ENCODE measurements around the gene CDC20B. TPM values are rescaled to one million over a fixed set of nuclear protein-coding genes. Genes with fewer than 3 reads are reported as not detected.

CDC20B gene
- polyA plus RNA-seq, 1 of the 3 experiments (the other 2 are of a cell fraction) = 0.03 TPM

DNA sequence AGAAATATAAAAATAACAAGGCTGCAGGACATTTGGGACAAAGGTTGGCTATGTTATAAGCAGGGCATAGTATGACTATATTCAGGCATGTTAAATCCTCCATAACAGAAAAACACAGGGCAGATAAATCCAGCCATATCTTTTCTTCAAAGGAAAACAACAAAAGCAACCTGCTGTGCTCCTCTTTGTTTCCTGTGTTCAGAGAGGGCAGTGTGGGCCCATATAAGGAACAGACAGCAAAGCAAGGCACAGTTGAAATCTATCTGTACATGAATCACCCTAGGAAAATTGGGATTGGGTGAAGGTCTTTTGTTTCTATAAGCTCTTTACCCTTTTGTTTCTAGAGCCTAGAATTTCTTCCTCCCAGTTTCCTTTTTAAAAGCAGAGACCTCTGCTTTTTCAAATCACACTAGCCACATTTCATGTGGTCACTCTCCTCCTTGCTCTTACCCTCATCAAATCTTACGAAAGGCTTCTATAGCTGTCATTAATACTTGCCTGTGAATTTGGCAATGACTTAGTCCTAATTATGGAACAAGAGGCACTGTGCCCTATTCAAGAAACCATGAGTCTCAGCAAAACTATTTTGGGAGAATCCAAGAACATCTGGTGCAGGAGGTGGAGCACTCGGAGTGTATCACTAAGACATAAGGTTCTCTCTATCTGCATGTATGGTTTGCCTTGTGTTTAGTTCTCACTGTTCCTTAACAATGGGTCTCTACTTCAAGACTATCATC lies 68.8 kb downstream of the CDC20B start:
- H3K4me3 ChIP-seq (ENCODE audit: low read depth in 2 of 2, low read length in 1 of 2) = no peak overlapping the region
- H3K27me3 ChIP-seq (ENCODE audit: insufficient read depth) = no peaks in the 10 kb centered on the region; the same call in 1 of the 2 replicates
- no peak overlapping the region for H3K9ac ChIP-seq
- ChIA-PET POLR2A (no interaction called here), CTCF (interaction anchor here (0.9 to 1.0 kb wide), 2 partner anchors 42 to 199 kb away, joined by 3 read pairs; no protein-coding TSS in a partner anchor)
- H4K20me1 ChIP-seq (ENCODE audit: insufficient read depth) = no peaks in the 10 kb centered on the region
- H2AFZ ChIP-seq (ENCODE audit: low read depth) = no peak overlapping the region
- H3F3A ChIP-seq (replicated peaks; ENCODE audit: insufficient read depth) = no peaks in the 10 kb centered on the region
- WGBS (ENCODE audit: low lambda C conversion rate) = 4% methylated on average over 2 of the region's 2 CpGs
- H3K4me2 ChIP-seq = no peak overlapping the region
- H3K9me2 ChIP-seq = no peaks in the 10 kb centered on the region
- no peak overlapping the region for H3K27ac ChIP-seq (ENCODE audit: low read depth in 2 of 2, low read length in 1 of 2)
- H3K36me3 ChIP-seq (replicated peaks in 1 of 2; ENCODE audit: control insufficient read depth in 1 of 2, insufficient read depth in 2 of 2, low read length in 1 of 2) = no peaks in the 10 kb centered on the region
- no peaks in the 10 kb centered on the region; a peak in 1 of 4 replicates for H3K4me1 ChIP-seq (ENCODE audit: control insufficient read depth in 1 of 2, insufficient read depth in 2 of 2, low read depth in 1 of 2, low read length in 1 of 2)
- no peak for DNase-seq
- H3K79me2 ChIP-seq (ENCODE audit: insufficient read depth) = no peaks in the 10 kb centered on the region
- TF ChIP-seq NRF1 (IDR thresholded peaks at IDR 0.05; ENCODE audit: low read depth, low read length) = no peak
- TF ChIP-seq, protein P1, sequence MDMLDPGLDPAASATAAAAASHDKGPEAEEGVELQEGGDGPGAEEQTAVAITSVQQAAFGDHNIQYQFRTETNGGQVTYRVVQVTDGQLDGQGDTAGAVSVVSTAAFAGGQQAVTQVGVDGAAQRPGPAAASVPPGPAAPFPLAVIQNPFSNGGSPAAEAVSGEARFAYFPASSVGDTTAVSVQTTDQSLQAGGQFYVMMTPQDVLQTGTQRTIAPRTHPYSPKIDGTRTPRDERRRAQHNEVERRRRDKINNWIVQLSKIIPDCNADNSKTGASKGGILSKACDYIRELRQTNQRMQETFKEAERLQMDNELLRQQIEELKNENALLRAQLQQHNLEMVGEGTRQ (IDR thresholded peaks at IDR 0.05; ENCODE audit: borderline replicate concordance, low read depth, low read length) = no peak
- TF ChIP-seq CHD2 (IDR thresholded peaks at IDR 0.05; ENCODE audit: low read length, partially characterized antibody) = no peak
- no peak for TF ChIP-seq ELF1 (IDR thresholded peaks at IDR 0.05)
- TF ChIP-seq, protein P2, sequence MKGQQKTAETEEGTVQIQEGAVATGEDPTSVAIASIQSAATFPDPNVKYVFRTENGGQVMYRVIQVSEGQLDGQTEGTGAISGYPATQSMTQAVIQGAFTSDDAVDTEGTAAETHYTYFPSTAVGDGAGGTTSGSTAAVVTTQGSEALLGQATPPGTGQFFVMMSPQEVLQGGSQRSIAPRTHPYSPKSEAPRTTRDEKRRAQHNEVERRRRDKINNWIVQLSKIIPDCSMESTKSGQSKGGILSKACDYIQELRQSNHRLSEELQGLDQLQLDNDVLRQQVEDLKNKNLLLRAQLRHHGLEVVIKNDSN (IDR thresholded peaks at IDR 0.05; ENCODE audit: borderline replicate concordance, low read depth) = no peak
- no peak for TF ChIP-seq SIN3A (IDR thresholded peaks at IDR 0.05; ENCODE audit: borderline replicate concordance, low read depth, low read length)
- no peak for TF ChIP-seq EP300 (IDR thresholded peaks at IDR 0.05; ENCODE audit: borderline replicate concordance in 1 of 2, low read depth in 1 of 2, low read length in 1 of 2)
- no peak for TF ChIP-seq FOXM1 (IDR thresholded peaks at IDR 0.05; ENCODE audit: low read depth)
- TF ChIP-seq TAF1 (IDR thresholded peaks at IDR 0.05; ENCODE audit: borderline replicate concordance, low read depth, low read length) = no peak
- no peak for TF ChIP-seq YY1 (IDR thresholded peaks at IDR 0.05; ENCODE audit: low read depth)
- TF ChIP-seq, protein P3, sequence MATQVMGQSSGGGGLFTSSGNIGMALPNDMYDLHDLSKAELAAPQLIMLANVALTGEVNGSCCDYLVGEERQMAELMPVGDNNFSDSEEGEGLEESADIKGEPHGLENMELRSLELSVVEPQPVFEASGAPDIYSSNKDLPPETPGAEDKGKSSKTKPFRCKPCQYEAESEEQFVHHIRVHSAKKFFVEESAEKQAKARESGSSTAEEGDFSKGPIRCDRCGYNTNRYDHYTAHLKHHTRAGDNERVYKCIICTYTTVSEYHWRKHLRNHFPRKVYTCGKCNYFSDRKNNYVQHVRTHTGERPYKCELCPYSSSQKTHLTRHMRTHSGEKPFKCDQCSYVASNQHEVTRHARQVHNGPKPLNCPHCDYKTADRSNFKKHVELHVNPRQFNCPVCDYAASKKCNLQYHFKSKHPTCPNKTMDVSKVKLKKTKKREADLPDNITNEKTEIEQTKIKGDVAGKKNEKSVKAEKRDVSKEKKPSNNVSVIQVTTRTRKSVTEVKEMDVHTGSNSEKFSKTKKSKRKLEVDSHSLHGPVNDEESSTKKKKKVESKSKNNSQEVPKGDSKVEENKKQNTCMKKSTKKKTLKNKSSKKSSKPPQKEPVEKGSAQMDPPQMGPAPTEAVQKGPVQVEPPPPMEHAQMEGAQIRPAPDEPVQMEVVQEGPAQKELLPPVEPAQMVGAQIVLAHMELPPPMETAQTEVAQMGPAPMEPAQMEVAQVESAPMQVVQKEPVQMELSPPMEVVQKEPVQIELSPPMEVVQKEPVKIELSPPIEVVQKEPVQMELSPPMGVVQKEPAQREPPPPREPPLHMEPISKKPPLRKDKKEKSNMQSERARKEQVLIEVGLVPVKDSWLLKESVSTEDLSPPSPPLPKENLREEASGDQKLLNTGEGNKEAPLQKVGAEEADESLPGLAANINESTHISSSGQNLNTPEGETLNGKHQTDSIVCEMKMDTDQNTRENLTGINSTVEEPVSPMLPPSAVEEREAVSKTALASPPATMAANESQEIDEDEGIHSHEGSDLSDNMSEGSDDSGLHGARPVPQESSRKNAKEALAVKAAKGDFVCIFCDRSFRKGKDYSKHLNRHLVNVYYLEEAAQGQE (IDR thresholded peaks at IDR 0.05; ENCODE audit: low read depth, low read length) = no peak
- TF ChIP-seq FOXJ3 (CRISPR knock-in tag; IDR thresholded peaks at IDR 0.05) = no peak
- no peak for TF ChIP-seq GATA2 (CRISPR knock-in tag; IDR thresholded peaks at IDR 0.05)
- TF ChIP-seq SMC3 (IDR thresholded peaks at IDR 0.05; ENCODE audit: low read depth, low read length) = no peak
- TF ChIP-seq, protein P4, sequence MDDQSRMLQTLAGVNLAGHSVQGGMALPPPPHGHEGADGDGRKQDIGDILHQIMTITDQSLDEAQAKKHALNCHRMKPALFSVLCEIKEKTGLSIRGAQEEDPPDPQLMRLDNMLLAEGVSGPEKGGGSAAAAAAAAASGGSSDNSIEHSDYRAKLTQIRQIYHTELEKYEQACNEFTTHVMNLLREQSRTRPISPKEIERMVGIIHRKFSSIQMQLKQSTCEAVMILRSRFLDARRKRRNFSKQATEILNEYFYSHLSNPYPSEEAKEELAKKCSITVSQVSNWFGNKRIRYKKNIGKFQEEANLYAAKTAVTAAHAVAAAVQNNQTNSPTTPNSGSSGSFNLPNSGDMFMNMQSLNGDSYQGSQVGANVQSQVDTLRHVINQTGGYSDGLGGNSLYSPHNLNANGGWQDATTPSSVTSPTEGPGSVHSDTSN (IDR thresholded peaks at IDR 0.05) = no peak
- TF ChIP-seq, protein P5, sequence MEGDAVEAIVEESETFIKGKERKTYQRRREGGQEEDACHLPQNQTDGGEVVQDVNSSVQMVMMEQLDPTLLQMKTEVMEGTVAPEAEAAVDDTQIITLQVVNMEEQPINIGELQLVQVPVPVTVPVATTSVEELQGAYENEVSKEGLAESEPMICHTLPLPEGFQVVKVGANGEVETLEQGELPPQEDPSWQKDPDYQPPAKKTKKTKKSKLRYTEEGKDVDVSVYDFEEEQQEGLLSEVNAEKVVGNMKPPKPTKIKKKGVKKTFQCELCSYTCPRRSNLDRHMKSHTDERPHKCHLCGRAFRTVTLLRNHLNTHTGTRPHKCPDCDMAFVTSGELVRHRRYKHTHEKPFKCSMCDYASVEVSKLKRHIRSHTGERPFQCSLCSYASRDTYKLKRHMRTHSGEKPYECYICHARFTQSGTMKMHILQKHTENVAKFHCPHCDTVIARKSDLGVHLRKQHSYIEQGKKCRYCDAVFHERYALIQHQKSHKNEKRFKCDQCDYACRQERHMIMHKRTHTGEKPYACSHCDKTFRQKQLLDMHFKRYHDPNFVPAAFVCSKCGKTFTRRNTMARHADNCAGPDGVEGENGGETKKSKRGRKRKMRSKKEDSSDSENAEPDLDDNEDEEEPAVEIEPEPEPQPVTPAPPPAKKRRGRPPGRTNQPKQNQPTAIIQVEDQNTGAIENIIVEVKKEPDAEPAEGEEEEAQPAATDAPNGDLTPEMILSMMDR (IDR thresholded peaks at IDR 0.05) = no peak
- TF ChIP-seq FOSL2 (IDR thresholded peaks at IDR 0.05; ENCODE audit: borderline replicate concordance, low read depth) = no peak
- H3K9me3 ChIP-seq = no peaks in the 10 kb centered on the region

All from SK-N-SH (cell line).